Dendritic cell treated with granulocyte-macrophage colony-stimulating factor and Interleukin-4, amounts not matched to agents 40 ng/mL and 50 ng/mL, for 4 days (primary cell): ENCODE results near the gene NQO1.
"Not testable (repeated sequence)": the region's sequence is repeated elsewhere in the genome, so short reads cannot be mapped to it uniquely, and the experiment has no call there.

ENCODE experiments used
- H3K27ac Mint-ChIP-seq: one replicate; pipeline ENCODE4 v1.8.0; 2022; ENCODE audit warnings: mild to moderate bottlenecking, mixed read lengths
- H3K27me3 Mint-ChIP-seq: one replicate; pipeline ENCODE4 v1.8.0; 2022; ENCODE audit warnings: mild to moderate bottlenecking, mixed read lengths
- H3K36me3 Mint-ChIP-seq: one replicate; pipeline ENCODE4 v1.8.0; 2022; ENCODE audit warnings: low read depth, mixed read lengths
- H3K4me1 Mint-ChIP-seq: one replicate; pipeline ENCODE4 v1.8.0; 2022; ENCODE audit warnings: low read depth, mixed read lengths
- H3K4me3 Mint-ChIP-seq: one replicate; pipeline ENCODE4 v1.8.0; 2022; ENCODE audit warnings: mild to moderate bottlenecking, moderate library complexity, mixed read lengths
- H3K9me3 Mint-ChIP-seq: one replicate; pipeline ENCODE4 v1.8.0; 2022; ENCODE audit warnings: mixed read lengths
- intact Hi-C: fragments of 100-400 bp; cut with micrococcal nuclease; formaldehyde crosslinking; loops from one replicate; pipeline ENCODE4 v1.15.0; 2022

NQO1 gene

GRCh38 chr16:69754469-69755310, 28.3 kb upstream of the NQO1 start, which contains the start of gene NOB1:
NOB1 (minus strand) TSS chr16:69754926; CDS start chr16:69754910, 16 bp downstream.
- Mint-ChIP-seq H3K4me1 (peaks cover 23% of the 10 kb centered on the region), H3K27ac (peak within 1 kb of the TSS; percentile 98), H3K4me3 (peak within 1 kb of the TSS; percentile 100), H3K36me3 (peaks cover 41% of the 10 kb centered on the region), H3K27me3 (peaks cover 6% of the 10 kb centered on the region), H3K9me3 (no peaks in the 10 kb centered on the region)
- intact Hi-C loops: loop anchor here (1.0 kb wide), 2 partner anchors 28 to 45 kb away; partner anchors contain the start of gene NQO1

GRCh38 chr16:69754143-69754468, 27.7 kb upstream of the NQO1 start:
- H3K4me1 Mint-ChIP-seq: peaks cover 23% of the 10 kb centered on the region
- peak overlapping the region; percentile 100 for H3K4me3 Mint-ChIP-seq

GRCh38 chr16:69748694-69749345, 22.5 kb upstream of the NQO1 start:
- no peaks in the 10 kb centered on the region for H3K9me3 Mint-ChIP-seq
- peaks cover 16% of the 10 kb centered on the region for H3K4me1 Mint-ChIP-seq
- H3K4me3 Mint-ChIP-seq: no peak overlapping the region
- no peak overlapping the region for H3K27ac Mint-ChIP-seq
- intact Hi-C loops: no loop called here
- peaks cover 92% of the 10 kb centered on the region for H3K36me3 Mint-ChIP-seq
- no peaks in the 10 kb centered on the region for H3K27me3 Mint-ChIP-seq

More at GRCh38 chr16:69754143-69754468, 27.7 kb upstream of the NQO1 start:
- Mint-ChIP-seq H3K9me3 (no peaks in the 10 kb centered on the region), H3K36me3 (peaks cover 47% of the 10 kb centered on the region), H3K27me3 (peaks cover 6% of the 10 kb centered on the region), H3K27ac (peak overlapping the region; percentile 98)
- intact Hi-C loops: loop anchor here (1.0 kb wide), 2 partner anchors 28 to 45 kb away; partner anchors contain the start of gene NQO1

- Mint-ChIP-seq H3K27ac (no peak overlapping the region), H3K9me3 (no peaks in the 10 kb centered on the region), H3K4me1 (no peaks in the 10 kb centered on the region), H3K27me3 (no peaks in the 10 kb centered on the region), H3K36me3 (peaks cover 100% of the 10 kb centered on the region), H3K4me3 (no peak overlapping the region)
- intact Hi-C loops: no loop called here
These were observed 20.8 kb upstream of the NQO1 start for GRCh38 chr16:69747115-69747514.

GRCh38 chr16:69745959-69746358, 19.6 kb upstream of the NQO1 start:
- Mint-ChIP-seq H3K27me3 (no peaks in the 10 kb centered on the region), H3K27ac (peak overlapping the region; percentile 10), H3K36me3 (peaks cover 100% of the 10 kb centered on the region), H3K9me3 (no peaks in the 10 kb centered on the region), H3K4me3 (no peak overlapping the region), H3K4me1 (no peaks in the 10 kb centered on the region)
- intact Hi-C loops: no loop called here

- Mint-ChIP-seq H3K4me1 (no peaks in the 10 kb centered on the region), H3K27ac (no peak overlapping the region), H3K9me3 (no peaks in the 10 kb centered on the region), H3K36me3 (peaks cover 100% of the 10 kb centered on the region), H3K4me3 (no peak overlapping the region), H3K27me3 (no peaks in the 10 kb centered on the region)
- intact Hi-C loops: no loop called here
These were observed 18.9 kb upstream of the NQO1 start for GRCh38 chr16:69745232-69745612.

GRCh38 chr16:69744363-69745231, 18.2 kb upstream of the NQO1 start:
- Mint-ChIP-seq H3K9me3 (no peaks in the 10 kb centered on the region), H3K4me1 (no peaks in the 10 kb centered on the region), H3K36me3 (peaks cover 100% of the 10 kb centered on the region), H3K27ac (no peak overlapping the region), H3K4me3 (no peak overlapping the region), H3K27me3 (no peaks in the 10 kb centered on the region)
- intact Hi-C loops: no loop called here

GRCh38 chr16:69741951-69742904, 15.9 kb upstream of the NQO1 start:
- Mint-ChIP-seq H3K4me3 (no peak overlapping the region), H3K36me3 (peaks cover 77% of the 10 kb centered on the region), H3K9me3 (no peaks in the 10 kb centered on the region), H3K27me3 (no peaks in the 10 kb centered on the region), H3K4me1 (no peaks in the 10 kb centered on the region), H3K27ac (no peak overlapping the region)
- intact Hi-C loops: no loop called here

- Mint-ChIP-seq H3K27ac (no peak overlapping the region), H3K27me3 (no peaks in the 10 kb centered on the region), H3K36me3 (peaks cover 70% of the 10 kb centered on the region), H3K9me3 (no peaks in the 10 kb centered on the region), H3K4me1 (no peaks in the 10 kb centered on the region), H3K4me3 (no peak overlapping the region)
- intact Hi-C loops: no loop called here
These were observed 15.2 kb upstream of the NQO1 start for GRCh38 chr16:69741519-69741918.

- Mint-ChIP-seq H3K9me3 (no peaks in the 10 kb centered on the region), H3K27me3 (no peaks in the 10 kb centered on the region), H3K36me3 (no peaks in the 10 kb centered on the region), H3K27ac (no peak overlapping the region), H3K4me1 (peaks cover 9% of the 10 kb centered on the region), H3K4me3 (no peak overlapping the region)
- intact Hi-C loops: no loop called here
These were observed 5.7 kb upstream of the NQO1 start for GRCh38 chr16:69732101-69732500.

- H3K27ac Mint-ChIP-seq, H3K9me3 Mint-ChIP-seq, intact Hi-C loops, H3K27me3 Mint-ChIP-seq, H3K4me3 Mint-ChIP-seq, H3K36me3 Mint-ChIP-seq: not testable (repeated sequence)
- H3K4me1 Mint-ChIP-seq: peaks cover 18% of the 10 kb centered on the region
These were observed 4.9 kb upstream of the NQO1 start for GRCh38 chr16:69731280-69731679.

- H3K27ac Mint-ChIP-seq, H3K4me3 Mint-ChIP-seq, H3K27me3 Mint-ChIP-seq, H3K9me3 Mint-ChIP-seq, intact Hi-C loops: not testable (repeated sequence)
- peaks cover 11% of the 10 kb centered on the region for H3K36me3 Mint-ChIP-seq
- peaks cover 34% of the 10 kb centered on the region for H3K4me1 Mint-ChIP-seq
These were observed 2.7 kb upstream of the NQO1 start for GRCh38 chr16:69729030-69729429.

- Mint-ChIP-seq H3K9me3 (no peaks in the 10 kb centered on the region), H3K27ac (peak overlapping the region; percentile 95), H3K27me3 (no peaks in the 10 kb centered on the region), H3K36me3 (peaks cover 11% of the 10 kb centered on the region), H3K4me3 (peak overlapping the region; percentile 46), H3K4me1 (peaks cover 34% of the 10 kb centered on the region)
- intact Hi-C loops: no loop called here
These were observed 1.5 kb upstream of the NQO1 start for GRCh38 chr16:69727916-69728270.
